ENCODE measurements around the gene CCDC12. TPM values are rescaled to one million over a fixed set of nuclear protein-coding genes. Genes with fewer than 3 reads are reported as not detected.
A peak's percentile ranks its signal among the peaks of the same experiment; 100 is the strongest.
"Not testable (repeated sequence)": the region's sequence is repeated elsewhere in the genome, so short reads cannot be mapped to it uniquely, and the experiment has no call there.

Gene CCDC12
- total RNA-seq, 1 donor from 2014 or later, result 69.1 TPM

DNA sequence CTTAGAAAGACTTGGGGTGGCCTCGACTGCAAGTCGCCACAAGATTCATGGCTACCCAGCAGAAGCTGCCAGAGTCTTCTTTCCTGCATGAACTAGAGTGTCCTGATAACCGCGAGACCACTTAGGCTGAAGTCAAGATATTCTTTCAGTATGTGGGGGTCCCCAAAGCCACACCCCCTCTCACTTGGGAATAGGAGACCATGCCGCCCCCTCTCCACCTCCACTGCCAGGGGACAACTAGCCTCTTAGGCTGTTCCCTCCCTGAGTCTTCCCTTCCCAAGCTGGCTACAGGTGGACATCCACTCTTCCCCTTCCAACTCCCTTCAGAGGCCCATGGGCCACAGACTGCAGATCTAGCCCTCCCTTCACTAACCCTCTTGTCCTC lies 1.3 kb upstream of the CCDC12 start:
- H3K4me1 Mint-ChIP-seq (ENCODE audit: low read depth), result peaks cover 50% of the 10 kb centered on the region
- intact Hi-C loops (cut with micrococcal nuclease), result loop anchor here (2.0 to 10.0 kb wide), 6 partner anchors 31 to 1283 kb away; partner anchors contain the start of genes CDC25A, KIF9, KLHL18 and SMARCC1

DNA sequence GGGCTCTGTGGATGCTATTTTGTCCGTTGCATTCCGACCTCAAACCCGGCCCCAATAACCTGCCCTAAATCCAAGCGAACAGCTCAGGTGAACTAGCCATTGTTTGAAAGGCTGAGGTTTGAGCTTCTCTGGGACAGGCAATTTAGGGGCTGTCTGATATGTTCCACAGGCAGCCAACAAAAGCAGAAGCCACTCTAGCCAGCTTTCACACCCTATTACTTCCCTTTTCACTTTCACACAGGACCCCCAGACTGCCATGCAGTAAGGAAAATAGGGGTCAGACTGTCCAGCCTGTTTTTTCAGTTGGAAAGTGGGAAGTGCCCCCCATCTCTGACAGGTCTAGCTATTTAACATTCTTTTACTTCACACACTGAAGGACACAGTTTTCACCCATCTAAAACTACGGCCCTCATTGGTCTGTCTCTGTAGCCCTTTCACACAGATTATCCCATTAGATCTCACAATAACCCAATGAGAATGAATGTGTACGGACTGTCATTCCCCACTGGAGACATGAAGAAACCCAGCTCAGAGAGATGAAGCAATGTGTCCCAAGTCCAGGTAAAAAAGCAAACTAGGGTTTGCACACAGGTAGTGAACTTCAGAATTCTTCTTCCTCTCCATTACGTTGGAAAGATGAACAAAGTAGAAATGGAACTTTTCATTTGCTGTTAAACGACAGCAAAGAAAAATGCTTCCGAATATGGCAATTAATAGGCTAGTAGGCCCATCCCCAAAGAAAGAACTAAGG lies 1.9 kb downstream of the CCDC12 start:
- peaks cover 59% of the 10 kb centered on the region for H3K4me1 Mint-ChIP-seq (ENCODE audit: low read depth)
- H3K9me3 Mint-ChIP-seq, result no peaks in the 10 kb centered on the region
- no peaks in the 10 kb centered on the region for H3K27me3 Mint-ChIP-seq (ENCODE audit: insufficient read depth)
- DNase-seq (ENCODE audit: low spot score), result no peak
- intact Hi-C loops (cut with micrococcal nuclease), result loop anchor here (10.0 kb wide), 2 partner anchors 810 to 1280 kb away; partner anchors contain the start of gene SMARCC1
- H3K27ac Mint-ChIP-seq, result peak overlapping the region; percentile 7
- H3K4me3 Mint-ChIP-seq, result peak overlapping the region; percentile 97
- H3K36me3 Mint-ChIP-seq (ENCODE audit: low read depth), result peaks cover 17% of the 10 kb centered on the region

More for the DNA sequence above, 1.3 kb upstream of the CCDC12 start:
- Mint-ChIP-seq H3K9me3 (no peaks in the 10 kb centered on the region), H3K27me3 (ENCODE audit: insufficient read depth) (no peaks in the 10 kb centered on the region), H3K27ac (peak overlapping the region; percentile 66), H3K4me3 (peak overlapping the region; percentile 77), H3K36me3 (ENCODE audit: low read depth) (peaks cover 11% of the 10 kb centered on the region)
- no peak for DNase-seq (ENCODE audit: low spot score)

DNA sequence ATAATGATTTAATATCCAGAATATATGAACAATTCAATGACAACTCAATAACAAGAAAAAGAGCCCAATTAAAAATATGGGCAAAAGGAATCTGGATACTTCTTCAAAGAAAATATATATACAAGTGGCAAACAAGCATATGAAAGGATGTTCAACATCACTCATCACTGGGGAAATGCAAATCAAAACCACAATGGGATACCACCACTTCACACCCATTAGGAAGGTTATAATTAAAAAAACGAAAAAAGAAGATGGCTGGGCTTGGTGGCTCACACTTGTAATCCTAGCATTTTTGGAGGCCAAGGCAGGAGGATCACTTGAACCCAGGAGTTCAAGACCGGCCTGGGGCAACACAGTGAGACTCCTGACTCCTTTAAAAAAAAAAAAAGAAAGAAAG lies 4.1 kb downstream of the CCDC12 start:
- intact Hi-C loops (cut with micrococcal nuclease), result loop anchor here (1.0 to 10.0 kb wide), 3 partner anchors 13 to 1278 kb away; partner anchors contain the start of gene SMARCC1
- no peak for DNase-seq (ENCODE audit: low spot score)
- Mint-ChIP-seq H3K36me3 (ENCODE audit: low read depth) (peaks cover 19% of the 10 kb centered on the region), H3K27ac (peak overlapping the region; percentile 84), H3K27me3 (ENCODE audit: insufficient read depth) (no peaks in the 10 kb centered on the region), H3K4me3 (peak overlapping the region; percentile 68), H3K4me1 (ENCODE audit: low read depth) (peaks cover 59% of the 10 kb centered on the region), H3K9me3 (no peaks in the 10 kb centered on the region)

DNA sequence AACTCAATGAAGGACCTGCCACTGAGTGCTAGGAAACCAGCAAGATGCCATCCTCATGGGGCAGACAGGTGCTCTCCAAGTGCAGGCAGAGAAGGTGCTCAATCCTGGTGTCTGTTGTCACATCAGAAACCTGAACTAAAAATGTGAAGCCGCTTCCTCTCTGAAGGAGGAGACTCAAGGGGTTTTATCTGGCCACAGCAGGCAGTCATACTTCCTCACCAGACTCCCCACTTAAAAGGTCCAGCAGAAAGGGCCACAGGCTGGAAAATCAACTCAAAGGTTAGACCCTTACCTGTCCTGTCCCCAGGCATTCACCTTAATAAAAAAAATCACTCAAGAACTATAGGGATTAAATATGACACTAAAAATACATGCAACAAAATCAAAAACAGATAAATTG lies 4.8 kb downstream of the CCDC12 start:
- Mint-ChIP-seq H3K27me3 (ENCODE audit: insufficient read depth) (no peaks in the 10 kb centered on the region), H3K36me3 (ENCODE audit: low read depth) (peaks cover 22% of the 10 kb centered on the region), H3K9me3 (no peaks in the 10 kb centered on the region), H3K27ac (peak overlapping the region; percentile 84), H3K4me1 (ENCODE audit: low read depth) (peaks cover 63% of the 10 kb centered on the region), H3K4me3 (peak overlapping the region; percentile 68)
- DNase-seq (ENCODE audit: low spot score), result no peak
- intact Hi-C loops (cut with micrococcal nuclease), result loop anchor here (1.0 to 10.0 kb wide), 3 partner anchors 12 to 1277 kb away; partner anchors contain the start of gene SMARCC1

DNA sequence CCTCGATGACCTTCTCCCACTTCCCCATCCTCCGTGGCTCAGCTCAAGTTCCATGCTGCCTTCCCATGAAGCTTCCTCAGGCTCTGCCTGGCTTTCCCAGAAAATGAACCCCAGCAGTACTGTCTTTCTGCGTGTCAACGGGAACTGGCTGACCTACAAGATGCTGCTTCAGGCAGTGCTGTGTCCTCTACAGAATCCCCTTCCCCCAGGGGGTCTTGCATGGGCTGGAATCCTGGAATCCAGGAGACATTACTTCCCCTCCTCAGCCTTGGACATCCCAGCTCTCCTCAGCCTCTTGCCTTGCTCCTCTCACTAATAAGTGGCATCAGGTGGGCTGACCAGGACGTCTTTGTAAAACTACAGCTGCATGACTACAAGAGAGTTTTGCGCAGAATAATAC lies 5.4 kb downstream of the CCDC12 start:
- no peak for DNase-seq (ENCODE audit: low spot score)
- Mint-ChIP-seq H3K4me3 (peak overlapping the region; percentile 68), H3K4me1 (ENCODE audit: low read depth) (peaks cover 67% of the 10 kb centered on the region), H3K9me3 (no peaks in the 10 kb centered on the region), H3K27me3 (ENCODE audit: insufficient read depth) (no peaks in the 10 kb centered on the region), H3K27ac (peak overlapping the region; percentile 84), H3K36me3 (ENCODE audit: low read depth) (peaks cover 20% of the 10 kb centered on the region)
- intact Hi-C loops (cut with micrococcal nuclease), result loop anchor here (10.0 kb wide), 2 partner anchors 814 to 1276 kb away; partner anchors contain the start of gene SMARCC1

- Mint-ChIP-seq H3K27ac (peak overlapping the region; percentile 63), H3K36me3 (ENCODE audit: low read depth) (peaks cover 23% of the 10 kb centered on the region), H3K27me3 (ENCODE audit: insufficient read depth) (no peaks in the 10 kb centered on the region), H3K4me3 (no peak overlapping the region), H3K4me1 (ENCODE audit: low read depth) (peaks cover 73% of the 10 kb centered on the region), H3K9me3 (no peaks in the 10 kb centered on the region)
- no peak for DNase-seq (ENCODE audit: low spot score)
- intact Hi-C loops (cut with micrococcal nuclease), result loop anchor here (10.0 kb wide), 2 partner anchors 814 to 1276 kb away; partner anchors contain the start of gene SMARCC1
These were observed 6.0 kb downstream of the CCDC12 start for GRCh38 chr3:46970391-46971091.

- H3K27ac Mint-ChIP-seq, result peak overlapping the region; percentile 33
- H3K4me1 Mint-ChIP-seq (ENCODE audit: low read depth), result peaks cover 67% of the 10 kb centered on the region
- intact Hi-C loops (cut with micrococcal nuclease), result no loop called here
- no peak overlapping the region for H3K4me3 Mint-ChIP-seq
- DNase-seq (ENCODE audit: low spot score), result no peak
- peaks cover 23% of the 10 kb centered on the region for H3K36me3 Mint-ChIP-seq (ENCODE audit: low read depth)
- H3K27me3 Mint-ChIP-seq (ENCODE audit: insufficient read depth), result no peaks in the 10 kb centered on the region
- H3K9me3 Mint-ChIP-seq, result no peaks in the 10 kb centered on the region
These were observed 7.6 kb downstream of the CCDC12 start for GRCh38 chr3:46968783-46969428.

GRCh38 chr3:46966811-46967210 lies 9.7 kb downstream of the CCDC12 start:
- intact Hi-C loops (cut with micrococcal nuclease), result no loop called here
- Mint-ChIP-seq H3K27me3 (ENCODE audit: insufficient read depth) (no peaks in the 10 kb centered on the region), H3K36me3 (ENCODE audit: low read depth) (peaks cover 23% of the 10 kb centered on the region), H3K9me3 (no peaks in the 10 kb centered on the region), H3K27ac (peak overlapping the region; percentile 34), H3K4me1 (ENCODE audit: low read depth) (peaks cover 61% of the 10 kb centered on the region), H3K4me3 (no peak overlapping the region)
- no peak for DNase-seq (ENCODE audit: low spot score)

DNA sequence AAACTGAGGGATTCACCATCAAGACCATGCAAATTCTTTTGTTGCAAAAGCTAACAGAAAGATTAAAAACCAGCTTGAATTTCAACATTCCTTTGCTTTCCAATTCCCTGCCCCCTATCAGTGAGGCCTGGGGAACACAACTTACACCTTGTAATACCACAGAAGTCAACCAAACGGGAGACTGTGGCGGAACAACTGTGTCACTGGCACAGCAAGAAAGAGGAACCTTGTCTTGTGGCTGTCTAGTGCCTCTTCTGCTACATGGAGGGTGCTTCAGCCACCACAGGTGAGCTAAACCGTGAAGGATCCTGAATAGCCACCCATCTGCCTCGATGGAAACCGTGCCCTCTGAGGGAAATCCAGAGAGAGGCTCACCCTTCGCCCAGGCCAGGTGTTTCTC lies 11.4 kb downstream of the CCDC12 start:
- Mint-ChIP-seq H3K27ac (peak overlapping the region; percentile 84), H3K27me3 (ENCODE audit: insufficient read depth) (no peaks in the 10 kb centered on the region), H3K4me3 (no peak overlapping the region), H3K9me3 (no peaks in the 10 kb centered on the region), H3K4me1 (ENCODE audit: low read depth) (peaks cover 61% of the 10 kb centered on the region), H3K36me3 (ENCODE audit: low read depth) (peaks cover 28% of the 10 kb centered on the region)
- no peak for DNase-seq (ENCODE audit: low spot score)
- intact Hi-C loops (cut with micrococcal nuclease), result no loop called here

DNA sequence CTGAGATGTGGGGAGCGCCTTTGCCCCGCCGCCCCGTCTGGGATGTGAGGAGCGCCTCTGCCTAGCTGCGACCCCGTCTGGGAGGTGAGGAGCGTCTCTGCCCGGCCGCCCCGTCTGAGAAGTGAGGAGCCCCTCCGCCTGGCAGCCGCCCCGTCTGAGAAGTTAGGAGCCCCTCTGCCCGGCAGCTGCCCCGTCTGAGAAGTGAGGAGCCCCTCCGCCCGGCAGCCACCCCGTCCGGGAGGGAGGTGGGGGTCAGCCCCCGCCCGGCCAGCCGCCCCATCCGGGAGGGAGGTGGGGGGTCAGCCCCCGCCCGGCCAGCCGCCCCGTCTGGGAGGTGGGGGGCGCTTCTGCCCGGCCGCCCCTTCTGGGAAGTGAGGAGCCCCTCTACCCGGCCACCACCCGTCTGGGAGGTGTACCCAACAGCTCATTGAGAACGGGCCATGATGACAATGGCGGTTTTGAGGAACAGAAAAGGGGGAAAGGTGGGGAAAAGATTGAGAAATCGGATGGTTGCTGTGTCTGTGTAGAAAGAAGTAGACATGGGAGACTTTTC lies 12.4 kb downstream of the CCDC12 start:
- H3K36me3 Mint-ChIP-seq (ENCODE audit: low read depth), result peaks cover 28% of the 10 kb centered on the region
- not testable (repeated sequence) for H3K9me3 Mint-ChIP-seq; H3K4me3 Mint-ChIP-seq; DNase-seq (ENCODE audit: low spot score); H3K27me3 Mint-ChIP-seq (ENCODE audit: insufficient read depth)
- intact Hi-C loops (cut with micrococcal nuclease), result loop anchor here (5.0 kb wide), 1 partner anchor 37 kb away; no protein-coding TSS in a partner anchor
- peaks cover 68% of the 10 kb centered on the region for H3K4me1 Mint-ChIP-seq (ENCODE audit: low read depth)
- H3K27ac Mint-ChIP-seq, result peak overlapping the region; percentile 45

DNA sequence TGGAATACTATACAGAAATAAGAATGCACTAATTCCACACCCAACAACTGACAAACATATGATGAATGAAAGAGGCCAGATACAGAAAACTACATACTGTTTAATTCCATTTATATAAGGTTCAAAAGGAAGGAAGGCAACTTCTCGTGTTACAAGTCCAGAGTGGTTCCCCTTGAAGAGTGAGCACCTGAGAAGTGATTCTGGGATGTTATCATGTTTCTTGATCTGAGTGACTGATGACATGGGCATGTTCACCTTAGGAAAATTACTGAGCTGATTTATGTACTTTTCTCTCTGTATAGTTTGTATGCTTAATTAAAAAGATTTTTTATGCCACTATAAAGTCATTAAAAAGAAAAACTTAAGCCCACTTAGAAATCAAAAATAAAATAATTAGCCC lies 13.6 kb downstream of the CCDC12 start:
- Mint-ChIP-seq H3K4me3 (no peak overlapping the region), H3K36me3 (ENCODE audit: low read depth) (peaks cover 30% of the 10 kb centered on the region), H3K4me1 (ENCODE audit: low read depth) (peaks cover 74% of the 10 kb centered on the region), H3K9me3 (no peaks in the 10 kb centered on the region), H3K27me3 (ENCODE audit: insufficient read depth) (no peaks in the 10 kb centered on the region), H3K27ac (no peak overlapping the region)
- intact Hi-C loops (cut with micrococcal nuclease), result loop anchor here (5.0 kb wide), 1 partner anchor 36 kb away; no protein-coding TSS in a partner anchor
- DNase-seq (ENCODE audit: low spot score), result no peak

DNA sequence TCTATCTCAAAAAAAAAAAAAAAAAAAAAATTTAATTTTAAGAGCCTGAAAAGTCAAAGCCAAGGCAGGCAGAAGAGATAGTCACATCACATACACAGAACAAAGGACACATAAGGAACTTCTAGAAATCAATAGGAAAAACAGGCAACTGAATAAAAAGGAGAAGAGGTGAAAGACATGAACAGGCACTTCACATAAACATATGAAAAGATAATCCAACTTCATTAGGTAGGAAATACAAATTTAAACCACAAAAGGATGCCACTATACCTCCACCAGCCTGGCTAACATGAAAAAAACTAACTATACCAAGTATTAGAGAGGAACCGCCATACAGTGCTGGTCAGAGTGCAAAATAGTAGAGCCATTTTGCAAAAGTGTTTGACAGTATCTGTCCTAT lies 14.1 kb downstream of the CCDC12 start:
- no peak overlapping the region for H3K4me3 Mint-ChIP-seq
- no peak for DNase-seq (ENCODE audit: low spot score)
- peaks cover 70% of the 10 kb centered on the region for H3K4me1 Mint-ChIP-seq (ENCODE audit: low read depth)
- intact Hi-C loops (cut with micrococcal nuclease), result loop anchor here (5.0 kb wide), 1 partner anchor 35 kb away; no protein-coding TSS in a partner anchor
- H3K27ac Mint-ChIP-seq, result peak overlapping the region; percentile 10
- peaks cover 30% of the 10 kb centered on the region for H3K36me3 Mint-ChIP-seq (ENCODE audit: low read depth)
- no peaks in the 10 kb centered on the region for H3K9me3 Mint-ChIP-seq
- H3K27me3 Mint-ChIP-seq (ENCODE audit: insufficient read depth), result no peaks in the 10 kb centered on the region
